Naive B cell (primary cell): Measurements from ENCODE around the gene CHRNB4. TPM values are rescaled to one million over a fixed set of nuclear protein-coding genes. Genes with fewer than 3 reads are reported as not detected.

Source experiments
- ATAC-seq, 2 donors: fragments of 150-1000 bp; cut with Tn5 transposase; 2 replicates each; pipeline ENCODE4 v1.10.0; 2021; ENCODE audit warnings: low read depth in 2 of 2, mild to moderate bottlenecking in 2 of 2, moderate library complexity in 2 of 2
- DNase-seq: peaks from one replicate; pipeline ENCODE4 v3.0.0; 2022
- H3K27ac Mint-ChIP-seq, 6 donors: one replicate each; pipeline ENCODE4 v1.8.0; 2020 to 2022; ENCODE audit warnings: mild to moderate bottlenecking in 6 of 6, mixed read lengths in 6 of 6, moderate library complexity in 5 of 6, inconsistent platforms in 2 of 6
- H3K27me3 Mint-ChIP-seq, 3 donors: one replicate each; pipeline ENCODE4 v1.8.0; 2021 to 2022; ENCODE audit warnings: mixed read lengths in 3 of 3, mild to moderate bottlenecking in 1 of 3
- H3K36me3 Mint-ChIP-seq, 2 donors: one replicate each; pipeline ENCODE4 v1.8.0; 2020 to 2022; ENCODE audit warnings: mixed read lengths in 2 of 2, inconsistent platforms in 1 of 2, mild to moderate bottlenecking in 1 of 2
- H3K4me1 Mint-ChIP-seq, 3 donors: one replicate each; pipeline ENCODE4 v1.8.0; 2020 to 2022; ENCODE audit warnings: mixed read lengths in 3 of 3, inconsistent platforms in 1 of 3, mild to moderate bottlenecking in 1 of 3, moderate library complexity in 1 of 3
- H3K4me3 Mint-ChIP-seq, 8 donors: one replicate each; pipeline ENCODE4 v1.8.0; 2020 to 2022; ENCODE audit warnings: mild to moderate bottlenecking in 8 of 8, mixed read lengths in 8 of 8, moderate library complexity in 8 of 8, inconsistent platforms in 2 of 8
- H3K9me3 Mint-ChIP-seq, 7 donors: one replicate each; pipeline ENCODE4 v1.8.0; 2020 to 2022; ENCODE audit warnings: mixed read lengths in 7 of 7, mild to moderate bottlenecking in 5 of 7, inconsistent platforms in 2 of 7, moderate library complexity in 1 of 7
- polyA plus RNA-seq, 6 donors: library from polyadenylated mRNA; unstranded; fragments of 300-500 nt; fragmentation: Illumina TruSeq; gene quantifications; one replicate each; pipeline ENCODE4 v1.2.3, GENCODE V29; 2021; ENCODE audit warnings: low read depth in 6 of 6

The CHRNB4 gene
- polyA plus RNA-seq, 6 donors from 2014 or later = not detected

DNA sequence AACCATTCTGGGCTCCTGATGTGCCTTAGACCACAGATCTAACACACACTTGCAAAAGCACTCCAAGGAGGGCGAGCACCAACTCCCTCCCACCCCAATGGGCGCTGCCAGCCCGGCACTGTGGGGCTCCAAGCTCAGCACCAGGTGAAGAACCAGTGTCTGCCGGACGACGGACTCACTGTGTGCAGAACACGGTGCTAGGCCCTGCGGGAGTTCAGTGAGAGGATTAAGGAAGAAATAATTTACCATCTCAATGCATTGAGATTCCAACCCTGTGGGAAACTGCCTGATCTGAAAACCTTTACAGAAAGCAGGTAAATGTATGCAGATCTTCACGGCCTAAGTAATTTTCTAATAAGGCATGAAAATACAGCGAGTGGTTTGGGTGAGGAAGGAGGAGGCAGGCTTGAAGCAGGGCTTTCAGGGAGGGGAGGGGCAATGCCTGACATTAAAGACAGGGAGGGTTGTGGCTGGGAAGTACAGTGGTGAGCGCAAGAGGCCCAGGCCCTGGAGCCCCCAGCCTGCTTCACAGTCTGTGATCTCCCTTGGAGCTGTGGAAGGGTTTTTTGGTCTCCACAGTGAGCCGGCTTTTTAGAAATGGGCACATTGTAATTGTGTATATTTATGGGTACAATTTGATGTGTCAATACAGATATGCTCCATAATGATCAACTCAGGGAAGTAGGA lies 35.6 kb upstream of the CHRNB4 start:
- Mint-ChIP-seq H3K36me3 (no peaks in the 10 kb centered on the region), H3K27ac (no peak overlapping the region), H3K27me3 (peaks cover 0 to 4% (median 0%) of the 10 kb centered on the region in 3 donors), H3K9me3 (no peaks in the 10 kb centered on the region), H3K4me1 (peaks cover 0 to 8% (median 4%) of the 10 kb centered on the region in 3 donors), H3K4me3 (no peak overlapping the region)
- DNase-seq = no peak
- ATAC-seq = no peak

DNA sequence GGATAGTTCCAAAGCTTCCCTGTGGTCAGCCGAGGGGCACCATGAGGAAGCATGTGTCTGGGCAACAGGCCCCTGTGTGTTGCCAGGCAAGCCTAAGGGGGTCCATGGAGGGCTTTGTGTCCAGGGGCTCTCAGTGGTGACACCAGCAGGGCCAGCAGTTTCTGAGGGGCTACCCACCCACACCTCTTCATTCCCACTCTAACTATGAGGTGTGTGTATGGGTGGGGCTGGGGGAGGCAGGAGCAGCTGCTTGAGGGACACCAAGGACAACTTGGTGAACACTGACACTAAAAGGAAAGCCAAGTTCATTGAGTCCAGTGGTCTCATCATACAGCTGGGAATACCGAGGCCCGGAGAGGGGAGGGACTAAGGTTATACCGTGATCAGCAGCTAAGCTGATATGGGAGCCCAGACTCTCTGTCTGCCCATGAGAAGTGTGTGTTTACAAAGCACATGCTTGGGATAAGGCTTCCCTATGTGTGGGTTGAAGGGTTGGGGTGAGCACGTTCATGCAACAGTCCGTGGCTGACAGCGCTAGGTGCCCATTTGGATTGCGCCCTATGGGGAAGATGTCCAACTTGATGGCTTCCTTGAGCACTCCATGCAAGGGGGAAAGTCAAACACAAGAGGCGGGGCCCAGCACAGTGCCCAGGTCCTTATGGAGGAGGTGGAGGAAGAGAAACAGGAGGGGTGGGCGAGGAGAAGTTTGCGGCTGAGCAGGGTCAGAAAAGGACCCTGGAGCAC lies 34.8 kb upstream of the CHRNB4 start:
- peaks cover 0 to 4% (median 0%) of the 10 kb centered on the region in 3 donors for H3K27me3 Mint-ChIP-seq
- H3K4me1 Mint-ChIP-seq = peaks cover 0 to 8% (median 4%) of the 10 kb centered on the region in 3 donors
- H3K9me3 Mint-ChIP-seq = no peaks in the 10 kb centered on the region
- no peaks in the 10 kb centered on the region for H3K36me3 Mint-ChIP-seq
- no peak overlapping the region for H3K4me3 Mint-ChIP-seq
- no peak overlapping the region for H3K27ac Mint-ChIP-seq
- ATAC-seq = no peak
- no peak for DNase-seq

DNA sequence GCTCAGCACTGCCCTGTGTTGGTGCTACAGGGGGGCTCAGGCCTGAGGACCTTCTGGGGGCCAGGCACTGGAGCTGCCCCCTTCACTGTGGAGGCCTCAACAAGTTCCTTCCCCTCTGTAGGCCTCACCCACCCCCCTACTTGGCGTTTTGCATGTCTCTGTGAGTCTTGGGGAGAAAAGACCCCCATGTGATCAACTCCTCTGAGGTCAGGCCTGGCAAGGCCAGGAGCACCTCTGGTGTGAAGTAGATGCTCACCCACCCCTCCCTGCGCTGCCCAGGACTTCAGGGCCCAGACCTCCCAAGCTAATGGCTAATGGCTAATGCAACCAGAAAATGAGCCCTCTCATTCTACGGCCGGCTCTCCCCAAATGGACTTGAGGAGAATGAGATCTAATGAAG lies 34.2 kb upstream of the CHRNB4 start:
- peaks cover 0 to 8% (median 4%) of the 10 kb centered on the region in 3 donors for H3K4me1 Mint-ChIP-seq
- H3K4me3 Mint-ChIP-seq = no peak overlapping the region
- DNase-seq (no peak), ATAC-seq (no peak)
- no peak overlapping the region for H3K27ac Mint-ChIP-seq
- no peaks in the 10 kb centered on the region for H3K36me3 Mint-ChIP-seq
- no peaks in the 10 kb centered on the region for H3K9me3 Mint-ChIP-seq
- H3K27me3 Mint-ChIP-seq = peaks cover 0 to 4% (median 0%) of the 10 kb centered on the region in 3 donors

DNA sequence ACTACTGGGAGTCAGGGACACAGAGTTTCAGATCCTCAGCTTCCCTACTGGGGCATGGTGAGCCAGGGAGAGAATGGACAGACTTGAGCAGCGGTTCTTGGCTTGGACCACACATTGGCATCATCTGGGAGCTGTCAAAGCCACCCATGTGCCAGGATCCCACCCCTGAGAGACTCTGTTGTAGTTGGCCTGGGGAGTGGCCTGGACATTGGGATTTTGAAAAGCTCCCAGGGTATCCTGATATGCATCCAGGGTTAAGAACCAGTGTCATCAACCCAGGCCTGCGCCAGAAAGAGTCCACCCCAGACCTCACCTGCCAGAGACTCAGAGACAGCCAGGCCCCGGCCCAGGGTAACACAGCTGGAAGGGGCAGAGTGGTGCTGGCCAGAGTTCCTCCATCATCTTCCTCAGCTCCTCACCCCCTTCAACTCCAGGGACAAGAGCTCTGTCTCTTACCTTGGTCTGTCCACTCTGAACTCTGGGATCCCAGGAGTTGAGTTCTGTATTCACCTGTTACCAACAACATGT lies 33.0 kb upstream of the CHRNB4 start:
- no peaks in the 10 kb centered on the region for H3K9me3 Mint-ChIP-seq
- no peaks in the 10 kb centered on the region for H3K36me3 Mint-ChIP-seq
- H3K4me1 Mint-ChIP-seq = peaks cover 0 to 5% (median 4%) of the 10 kb centered on the region in 3 donors
- no peak overlapping the region for H3K4me3 Mint-ChIP-seq
- DNase-seq (no peak), ATAC-seq (no peak)
- peaks cover 0 to 4% (median 0%) of the 10 kb centered on the region in 3 donors for H3K27me3 Mint-ChIP-seq
- no peak overlapping the region for H3K27ac Mint-ChIP-seq

DNA sequence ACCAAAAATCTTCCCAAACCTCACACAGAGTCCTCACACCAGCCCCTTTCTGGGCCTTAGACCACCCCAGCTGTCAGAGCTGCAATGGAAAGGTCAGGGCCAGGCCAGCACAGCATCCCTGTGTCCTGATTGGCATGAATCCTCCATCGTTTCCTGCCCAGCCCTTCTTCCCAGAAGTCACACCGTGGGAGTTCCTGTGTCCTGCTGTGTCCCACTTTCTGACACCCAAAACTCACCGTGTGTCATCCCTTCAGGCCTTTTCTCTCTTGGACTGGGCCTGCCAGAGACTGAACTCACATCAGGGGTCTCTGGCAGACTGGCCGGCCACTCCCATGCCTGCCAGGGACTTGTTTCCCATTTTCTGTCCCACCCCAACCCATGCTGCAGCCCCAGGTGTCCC lies 32.5 kb upstream of the CHRNB4 start:
- Mint-ChIP-seq H3K9me3 (no peaks in the 10 kb centered on the region), H3K36me3 (no peaks in the 10 kb centered on the region), H3K4me1 (peaks cover 0 to 8% (median 4%) of the 10 kb centered on the region in 3 donors), H3K27me3 (peaks cover 0 to 7% (median 0%) of the 10 kb centered on the region in 3 donors), H3K4me3 (no peak overlapping the region), H3K27ac (no peak overlapping the region)
- ATAC-seq (no peak), DNase-seq (no peak)

DNA sequence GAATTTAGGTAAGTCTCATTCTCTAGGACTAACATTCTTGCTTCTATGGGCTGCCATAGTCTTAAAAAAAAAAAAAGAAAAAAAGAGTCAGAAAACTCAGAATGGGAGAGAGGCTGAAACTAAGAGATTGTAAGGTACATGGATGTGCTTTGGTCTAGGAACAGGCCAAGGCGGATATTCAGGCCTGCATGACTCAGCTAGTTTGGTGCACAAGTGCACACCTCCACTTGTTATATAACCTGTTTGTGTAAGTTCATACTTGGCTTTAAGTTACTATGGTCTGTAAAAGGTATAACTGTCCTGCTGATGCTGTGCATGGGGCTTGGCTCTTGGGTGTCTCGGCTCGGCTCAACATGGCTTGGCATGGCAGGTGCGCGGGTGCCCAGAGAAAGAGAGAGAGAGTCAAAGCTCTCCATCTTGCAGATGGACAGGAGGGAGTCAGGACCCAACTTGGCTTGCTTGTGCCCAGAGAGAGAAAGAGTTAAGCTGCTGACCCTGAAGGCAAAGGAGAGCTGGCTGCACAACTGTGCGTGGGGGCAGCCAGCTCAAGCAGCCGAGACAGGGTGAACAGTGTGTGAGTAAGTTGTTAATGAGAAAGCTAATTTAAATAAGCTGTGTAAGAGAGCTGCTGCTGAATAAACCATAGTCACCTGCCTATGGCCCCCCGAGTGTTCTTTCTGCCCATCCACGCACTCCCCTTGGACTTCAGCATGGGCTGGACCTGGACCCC lies 31.4 kb upstream of the CHRNB4 start:
- H3K4me1 Mint-ChIP-seq = peaks cover 0 to 3% (median 0%) of the 10 kb centered on the region in 3 donors
- H3K4me3 Mint-ChIP-seq = no peak overlapping the region
- no peaks in the 10 kb centered on the region for H3K36me3 Mint-ChIP-seq
- peak overlapping the region in 1 of 6 donors; percentile 14 for H3K27ac Mint-ChIP-seq
- no peaks in the 10 kb centered on the region for H3K9me3 Mint-ChIP-seq
- DNase-seq (no peak), ATAC-seq (no peak)
- H3K27me3 Mint-ChIP-seq = peaks cover 6 to 9% (median 7%) of the 10 kb centered on the region in 3 donors

DNA sequence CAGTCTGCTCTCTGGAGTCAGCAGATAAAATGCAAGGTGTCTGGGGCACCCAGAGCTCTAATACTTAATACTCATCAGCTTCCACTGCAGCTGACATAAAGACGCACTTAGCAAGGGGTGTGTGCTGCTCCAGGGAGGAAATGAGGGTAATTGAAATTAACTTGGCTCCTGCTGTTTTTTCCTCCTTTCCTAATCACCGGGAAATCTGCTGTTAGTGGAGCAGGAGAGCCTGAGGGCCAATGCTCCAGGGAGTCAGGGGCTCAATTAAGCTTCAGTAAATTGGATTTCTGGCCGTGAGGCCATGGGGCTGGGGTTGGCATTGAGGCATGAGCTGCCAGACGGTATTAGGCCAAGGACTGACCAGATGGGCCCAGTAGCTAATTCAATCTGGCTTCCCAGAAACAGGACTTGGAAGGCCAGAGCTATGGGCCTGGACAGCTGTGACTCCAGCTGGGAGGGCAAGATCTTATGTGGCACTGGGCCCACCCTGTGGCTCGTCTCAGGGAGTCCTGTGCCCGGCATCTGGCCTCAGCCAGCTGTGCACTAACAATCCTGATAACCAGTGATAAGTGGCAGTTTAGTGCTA lies 30.7 kb upstream of the CHRNB4 start:
- H3K9me3 Mint-ChIP-seq = no peaks in the 10 kb centered on the region
- no peak overlapping the region for H3K27ac Mint-ChIP-seq
- peaks cover 0 to 3% (median 0%) of the 10 kb centered on the region in 3 donors for H3K4me1 Mint-ChIP-seq
- no peak for DNase-seq
- no peak for ATAC-seq
- no peaks in the 10 kb centered on the region for H3K36me3 Mint-ChIP-seq
- H3K27me3 Mint-ChIP-seq = peaks cover 6 to 10% (median 7%) of the 10 kb centered on the region in 3 donors
- H3K4me3 Mint-ChIP-seq = no peak overlapping the region

DNA sequence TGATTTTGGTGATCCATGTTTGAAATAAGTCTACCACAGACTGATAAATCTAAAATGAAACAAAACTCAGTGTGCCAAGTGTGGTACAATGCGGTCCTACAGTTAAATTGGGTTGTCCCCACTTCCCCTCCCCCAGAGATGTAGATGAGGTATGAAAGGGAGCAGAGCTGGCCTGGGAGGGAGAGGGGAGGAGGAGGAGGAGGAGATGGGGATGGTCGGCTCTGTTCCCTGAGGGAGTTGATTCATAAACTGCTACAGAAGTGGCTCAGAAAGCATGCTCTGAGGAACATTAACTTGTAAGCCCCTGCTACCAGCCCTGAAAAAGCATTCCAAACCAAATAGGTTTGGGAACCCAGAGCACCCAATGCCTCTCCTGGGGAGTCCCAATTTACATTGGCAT lies 28.0 kb upstream of the CHRNB4 start:
- H3K4me1 Mint-ChIP-seq = peaks cover 0 to 7% (median 0%) of the 10 kb centered on the region in 3 donors
- ATAC-seq = no peak

DNA sequence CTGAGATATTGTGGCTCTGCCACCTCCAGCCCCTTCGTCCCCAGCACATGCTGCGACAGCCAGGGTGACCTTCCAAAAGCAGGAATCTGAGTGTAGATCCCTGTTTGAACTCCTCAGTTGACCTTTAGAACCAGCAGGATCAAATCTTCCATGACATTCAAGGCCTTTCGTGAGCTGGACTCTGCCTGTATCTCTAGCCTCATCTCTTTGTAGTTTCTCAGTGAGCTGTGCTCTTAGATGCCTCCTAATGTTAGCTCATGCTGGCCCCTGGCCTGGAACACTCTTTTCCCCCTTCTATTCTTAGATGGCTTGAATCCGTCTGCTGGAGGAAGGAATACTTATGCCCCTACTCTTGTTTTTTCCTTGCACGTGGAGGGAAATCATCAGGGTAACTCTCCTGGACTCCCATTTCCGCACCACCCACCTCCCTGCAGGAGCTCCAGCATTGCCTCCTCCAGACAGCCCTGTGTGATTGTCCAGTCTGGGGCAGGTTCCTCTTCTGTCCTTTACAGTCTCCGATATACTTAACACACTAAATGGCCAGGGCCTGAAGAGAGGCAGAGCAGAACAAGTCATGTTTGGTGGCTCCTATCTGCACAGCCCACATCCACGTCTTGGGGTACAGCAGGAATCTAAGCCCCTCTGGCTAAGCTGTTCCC lies 26.7 kb upstream of the CHRNB4 start:
- Mint-ChIP-seq H3K27ac (no peak overlapping the region), H3K27me3 (peaks cover 4 to 10% (median 6%) of the 10 kb centered on the region in 3 donors), H3K4me3 (no peak overlapping the region), H3K9me3 (no peaks in the 10 kb centered on the region), H3K4me1 (peaks cover 0 to 7% (median 0%) of the 10 kb centered on the region in 3 donors), H3K36me3 (no peaks in the 10 kb centered on the region)
- no peak for DNase-seq
- ATAC-seq = no peak

More for the DNA sequence above, 28.0 kb upstream of the CHRNB4 start:
- Mint-ChIP-seq H3K4me3 (no peak overlapping the region), H3K27ac (no peak overlapping the region), H3K36me3 (no peaks in the 10 kb centered on the region), H3K9me3 (no peaks in the 10 kb centered on the region), H3K27me3 (peaks cover 4 to 10% (median 6%) of the 10 kb centered on the region in 3 donors)
- DNase-seq = no peak

DNA sequence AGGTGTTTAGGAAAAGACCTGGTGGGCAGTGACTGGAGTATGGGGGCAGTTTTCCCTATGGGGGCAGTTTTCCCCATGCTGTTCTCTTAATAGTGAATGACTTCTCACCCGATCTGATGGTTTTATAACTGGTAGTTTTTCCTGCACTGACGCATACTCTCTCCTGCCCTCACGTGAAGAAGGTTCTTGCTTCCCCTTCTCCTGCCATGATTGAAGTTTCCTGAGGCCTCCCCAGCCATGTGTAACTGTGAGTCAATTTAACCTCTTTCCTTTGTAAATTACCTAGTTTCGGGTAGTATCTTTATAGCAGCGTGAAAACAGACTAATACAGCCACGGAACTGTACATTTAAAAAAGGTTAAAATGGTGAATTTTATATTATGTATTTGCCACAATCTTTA lies 25.0 kb upstream of the CHRNB4 start:
- Mint-ChIP-seq H3K4me3 (no peak overlapping the region), H3K36me3 (no peaks in the 10 kb centered on the region), H3K27ac (no peak overlapping the region), H3K9me3 (no peaks in the 10 kb centered on the region), H3K4me1 (peaks cover 0 to 7% (median 0%) of the 10 kb centered on the region in 3 donors), H3K27me3 (peaks cover 4 to 10% (median 6%) of the 10 kb centered on the region in 3 donors)
- DNase-seq (no peak), ATAC-seq (no peak)

DNA sequence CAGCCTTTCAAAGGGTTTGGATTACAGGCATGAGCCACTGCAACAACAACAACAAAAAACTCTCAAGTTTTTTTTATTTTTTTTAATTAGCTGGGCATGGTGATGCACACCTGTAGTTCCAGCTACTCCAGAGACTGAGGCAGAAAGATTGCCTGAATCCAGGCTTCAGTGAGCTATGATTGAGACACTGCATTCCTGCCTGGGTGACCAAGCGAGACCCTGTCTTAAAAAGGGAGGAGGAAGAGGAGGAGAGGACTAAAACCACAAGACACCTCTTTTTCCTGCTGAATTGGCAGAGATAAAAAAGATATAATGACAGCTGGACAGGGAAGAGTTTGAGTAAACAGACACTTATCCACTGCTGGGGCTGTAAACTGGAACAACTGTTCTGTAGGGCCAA lies 22.7 kb upstream of the CHRNB4 start:
- DNase-seq (no peak), ATAC-seq (no peak)
- Mint-ChIP-seq H3K4me1 (peaks cover 0 to 4% (median 0%) of the 10 kb centered on the region in 3 donors), H3K27ac (no peak overlapping the region), H3K27me3 (peaks cover under 1 to 10% (median 6%) of the 10 kb centered on the region in 3 donors), H3K36me3 (no peaks in the 10 kb centered on the region), H3K9me3 (no peaks in the 10 kb centered on the region), H3K4me3 (no peak overlapping the region)

DNA sequence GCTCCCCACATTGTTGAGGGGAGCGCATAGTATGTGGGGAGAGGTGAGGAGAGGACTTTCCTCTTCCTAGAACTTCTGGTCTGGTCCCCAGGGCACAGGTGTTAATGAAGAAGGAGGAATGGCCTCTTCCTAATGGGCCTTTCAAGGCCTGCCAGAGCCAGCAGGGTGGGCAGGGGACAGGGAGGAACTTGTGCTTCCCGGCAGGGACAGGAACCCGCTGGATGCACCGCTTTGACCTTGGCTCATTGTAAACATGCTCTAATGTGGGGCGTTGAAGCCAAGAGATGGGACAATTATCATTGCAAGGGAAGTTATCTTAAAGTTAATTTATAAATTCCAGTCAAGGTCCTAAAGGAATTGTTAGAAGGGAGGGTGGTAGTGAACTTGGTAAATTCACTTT lies 21.0 kb upstream of the CHRNB4 start:
- no peak overlapping the region for H3K27ac Mint-ChIP-seq
- H3K9me3 Mint-ChIP-seq = no peaks in the 10 kb centered on the region
- no peaks in the 10 kb centered on the region for H3K27me3 Mint-ChIP-seq
- no peaks in the 10 kb centered on the region for H3K36me3 Mint-ChIP-seq
- ATAC-seq (no peak), DNase-seq (no peak)
- H3K4me3 Mint-ChIP-seq = no peak overlapping the region
- H3K4me1 Mint-ChIP-seq = peaks cover 0 to 4% (median 0%) of the 10 kb centered on the region in 3 donors

DNA sequence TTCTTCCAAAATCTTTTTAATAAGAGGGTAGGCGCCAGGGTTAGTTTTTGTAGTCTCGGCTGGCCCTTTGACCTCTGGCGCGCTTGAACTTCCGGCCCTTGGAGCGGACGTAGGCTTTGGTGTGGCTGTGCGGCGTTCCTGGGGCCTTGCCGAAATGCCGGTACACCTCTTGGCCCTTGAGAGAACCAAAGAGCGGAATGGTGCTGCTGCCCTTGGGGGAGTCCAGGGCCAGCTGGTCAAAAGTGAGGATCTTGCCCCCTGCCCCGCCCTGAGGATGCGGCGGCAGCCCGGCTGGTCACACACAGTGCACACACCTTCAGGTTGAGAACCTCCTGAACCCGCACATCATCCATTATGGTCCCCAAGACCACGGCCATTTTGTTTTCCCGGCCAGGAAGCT lies 20.0 kb upstream of the CHRNB4 start:
- H3K4me3 Mint-ChIP-seq = no peak overlapping the region
- ATAC-seq (no peak), DNase-seq (no peak)
- H3K27me3 Mint-ChIP-seq = no peaks in the 10 kb centered on the region
- peaks cover 0 to 4% (median 0%) of the 10 kb centered on the region in 3 donors for H3K4me1 Mint-ChIP-seq
- H3K27ac Mint-ChIP-seq = no peak overlapping the region
- no peaks in the 10 kb centered on the region for H3K9me3 Mint-ChIP-seq
- no peaks in the 10 kb centered on the region for H3K36me3 Mint-ChIP-seq
